BJ (cell line): Measurements from ENCODE around the gene SCMH1. TPM values are rescaled to one million over a fixed set of nuclear protein-coding genes. Genes with fewer than 3 reads are reported as not detected.
A peak's percentile ranks its signal among the peaks of the same experiment; 100 is the strongest.

Experiments used
- CTCF ChIA-PET: fragments of 350-600 bp; formaldehyde crosslinking; extraction: SDS; loops from one replicate; lab custom pipeline; 2021; ENCODE audit warnings: antibody characterized with exemption, inconsistent platforms; lab: Yijun Ruan, JAX
- POLR2A ChIA-PET: fragments of 300-600 bp; sonication (Branson Sonifier 250); formaldehyde crosslinking; extraction: SDS; loops from one replicate; lab custom pipeline; 2021; ENCODE audit warnings: antibody characterized with exemption; lab: Charles Lee
- DNase-seq: peaks from one replicate; pipeline ENCODE4 v3.0.0-alpha.2; 2011; ENCODE audit warnings: low read depth
- H3K27me3 ChIP-seq: 2 replicates; pipeline ENCODE4 v1.6.0; 2011; ENCODE audit warnings: low read length; ENCODE audit not compliant: control insufficient read depth, insufficient read depth
- H3K36me3 ChIP-seq: 2 replicates; pipeline ENCODE4 v1.5.1; 2011; ENCODE audit warnings: low read length; ENCODE audit not compliant: control insufficient read depth, insufficient read depth
- H3K4me3 ChIP-seq: 2 replicates; pipeline ENCODE4 v1.5.1; 2011; ENCODE audit warnings: low read depth, mild to moderate bottlenecking, control low read depth, low read length
- CTCF ChIP-seq: IDR thresholded peaks from 2 replicates; pipeline ENCODE4 v1.5.1; 2011; ENCODE audit warnings: low read depth, mild to moderate bottlenecking, control low read depth, inconsistent platforms, low read length, moderate library complexity; ENCODE audit not compliant: insufficient read depth
- polyA plus RNA-seq: library from polyadenylated mRNA; depleted of rRNA; stranded (reverse); fragments of >200 nt; gene quantifications from 2 replicates; pipeline ENCODE4 v1.2.3, GENCODE V29; 2011

The SCMH1 gene
- polyA plus RNA-seq, 1 experiment: 44.9 TPM

GRCh38 chr1:40981691-40982448, 260.2 kb downstream of the SCMH1 start:
- no peak for DNase-seq
- Histone ChIP-seq H3K4me3 (no peak overlapping the region), H3K36me3 (no peaks in the 10 kb centered on the region), H3K27me3 (no peaks in the 10 kb centered on the region)
- no peak for TF ChIP-seq CTCF
- POLR2A ChIA-PET: no interaction called here
- CTCF ChIA-PET: interaction anchor here (5.3 kb wide), 1 partner anchor 22 kb away, joined by 25 read pairs; no protein-coding TSS in a partner anchor

GRCh38 chr1:40980453-40981121, 261.5 kb downstream of the SCMH1 start:
- ChIA-PET POLR2A (interaction anchor here (0.6 to 0.7 kb wide), 2 partner anchors 119 to 163 kb away, joined by 3 to 4 read pairs; partner anchors contain the start of gene CITED4), CTCF (interaction anchor here (0.6 to 2.5 kb wide), 7 partner anchors 10 to 148 kb away, joined by 3 to 11 read pairs (median 5); no protein-coding TSS in a partner anchor)
- no peak for DNase-seq
- Histone ChIP-seq H3K27me3 (no peaks in the 10 kb centered on the region), H3K36me3 (no peaks in the 10 kb centered on the region), H3K4me3 (peak overlapping the region; percentile 65)
- TF ChIP-seq CTCF: no peak

- POLR2A ChIA-PET: interaction anchor here (0.6 to 0.7 kb wide), 5 partner anchors 118 to 1440 kb away, joined by 3 to 6 read pairs (median 4); partner anchors contain the start of gene CITED4
- CTCF ChIA-PET: interaction anchor here (0.8 to 2.5 kb wide), 5 partner anchors 10 to 131 kb away, joined by 3 to 11 read pairs (median 5); no protein-coding TSS in a partner anchor
Observed at GRCh38 chr1:40980068-40980452, 262.0 kb downstream of the SCMH1 start.

GRCh38 chr1:40979241-40980067, 262.7 kb downstream of the SCMH1 start, which contains the start of gene CTPS1:
Gene CTPS1, plus strand, starts transcription at chr1:40979696. Its CDS starts 3,595 bp downstream, at chr1:40983291.
- peak; percentile 50 for DNase-seq
- ChIA-PET POLR2A (interaction anchor here (0.6 to 0.7 kb wide), 5 partner anchors 117 to 1440 kb away, joined by 3 to 6 read pairs (median 4); partner anchors contain the start of gene CITED4), CTCF (interaction anchor here (0.8 to 2.5 kb wide), 4 partner anchors 9 to 131 kb away, joined by 4 to 11 read pairs (median 6); no protein-coding TSS in a partner anchor)
- H3K36me3 ChIP-seq: no peaks in the 10 kb centered on the region
- peak within 1 kb of the TSS; percentile 65 for H3K4me3 ChIP-seq
- TF ChIP-seq CTCF: peak; percentile 37
- no peaks in the 10 kb centered on the region for H3K27me3 ChIP-seq

More at GRCh38 chr1:40980068-40980452, 262.0 kb downstream of the SCMH1 start:
- TF ChIP-seq CTCF: no peak
- Histone ChIP-seq H3K27me3 (no peaks in the 10 kb centered on the region), H3K4me3 (peak overlapping the region; percentile 65), H3K36me3 (no peaks in the 10 kb centered on the region)
- DNase-seq: no peak
